Measurements from ENCODE around the gene FYB1. TPM values are rescaled to one million over a fixed set of nuclear protein-coding genes. Genes with fewer than 3 reads are reported as not detected.

Gene FYB1
- total and polyA plus RNA-seq, 11 donors: 0.82 to 67.2 (median 2.8) TPM

- H3K4me1 ChIP-seq: peaks cover 0 to 53% (median 26%) of the 10 kb centered on the region in 12 donors
- ATAC-seq: peak; percentile 90 to 97 (median 94)
- intact Hi-C loops (cut with DNase I): loop anchor here in 5 of 10 donors (2.0 to 10.0 kb wide), 7 partner anchors 52 to 629 kb away; partner anchors contain the start of gene OSMR (in 1 of the 5)
Measured at GRCh38 chr5:39074017-39074814, 145.1 kb downstream of the FYB1 start, which contains the start of gene RICTOR. RICTOR (minus strand) TSS chr5:39074399; CDS start chr5:39074377, 22 bp downstream.

DNA sequence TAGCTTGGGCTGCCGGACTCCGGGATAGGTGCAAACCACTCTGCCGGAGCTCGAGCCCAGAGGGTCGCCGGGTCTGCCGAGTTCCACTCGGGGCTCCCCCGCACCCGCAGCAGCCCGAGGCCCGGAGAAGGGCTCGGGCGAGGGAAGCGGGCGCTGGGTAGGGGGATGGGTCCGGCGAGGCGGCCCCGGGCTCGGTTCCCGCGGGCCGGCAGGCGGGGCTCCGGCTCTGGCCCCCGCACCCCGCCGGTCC, 145.7 kb downstream of the FYB1 start:
- Histone ChIP-seq H3K36me3 (peaks cover 0 to 10% (median under 1%) of the 10 kb centered on the region in 9 donors), H3K27ac (peak overlapping the region; percentile 94 to 99 (median 98)), H3K9me3 (no peaks in the 10 kb centered on the region), H3K27me3 (no peaks in the 10 kb centered on the region), H3K4me3 (peak overlapping the region; percentile 60 to 94 (median 88)), H3K4me1 (peaks cover 0 to 57% (median 29%) of the 10 kb centered on the region in 12 donors)
- peak in 1 of 4 donors; percentile 53 for ATAC-seq
- intact Hi-C loops (cut with DNase I): loop anchor here in 5 of 10 donors (2.0 to 10.0 kb wide), 7 partner anchors 51 to 629 kb away; partner anchors contain the start of gene OSMR (in 1 of the 5)
- TF ChIP-seq CTCF (IDR thresholded peaks at IDR 0.05) (peak in 1 of 12 donors; percentile 4), POLR2A (IDR thresholded peaks at IDR 0.05) (no peak)
- peak in 3 of 5 donors; percentile 33 to 72 (median 55) for DNase-seq
- 0% methylated on average over 13 to 29 of the region's 29 CpGs; no CpG with 5 or more reads in 1 of the 4 donors for WGBS, 4 donors

More at GRCh38 chr5:39074017-39074814, 145.1 kb downstream of the FYB1 start, which contains the start of gene RICTOR:
- Histone ChIP-seq H3K9me3 (no peaks in the 10 kb centered on the region), H3K36me3 (peaks cover 0 to 5% (median 0%) of the 10 kb centered on the region in 9 donors), H3K4me3 (peak within 1 kb of the TSS; percentile 60 to 94 (median 88)), H3K27me3 (no peaks in the 10 kb centered on the region), H3K27ac (peak within 1 kb of the TSS; percentile 94 to 99 (median 98))
- DNase-seq: peak; percentile 92 to 96 (median 94)
- 0 to 1% (median 0%) methylated on average over 13 to 94 of the region's 94 CpGs for WGBS, 4 donors
- no peak for TF ChIP-seq CTCF (IDR thresholded peaks at IDR 0.05)
- peak; percentile 55 to 85 for TF ChIP-seq POLR2A (IDR thresholded peaks at IDR 0.05)

DNA sequence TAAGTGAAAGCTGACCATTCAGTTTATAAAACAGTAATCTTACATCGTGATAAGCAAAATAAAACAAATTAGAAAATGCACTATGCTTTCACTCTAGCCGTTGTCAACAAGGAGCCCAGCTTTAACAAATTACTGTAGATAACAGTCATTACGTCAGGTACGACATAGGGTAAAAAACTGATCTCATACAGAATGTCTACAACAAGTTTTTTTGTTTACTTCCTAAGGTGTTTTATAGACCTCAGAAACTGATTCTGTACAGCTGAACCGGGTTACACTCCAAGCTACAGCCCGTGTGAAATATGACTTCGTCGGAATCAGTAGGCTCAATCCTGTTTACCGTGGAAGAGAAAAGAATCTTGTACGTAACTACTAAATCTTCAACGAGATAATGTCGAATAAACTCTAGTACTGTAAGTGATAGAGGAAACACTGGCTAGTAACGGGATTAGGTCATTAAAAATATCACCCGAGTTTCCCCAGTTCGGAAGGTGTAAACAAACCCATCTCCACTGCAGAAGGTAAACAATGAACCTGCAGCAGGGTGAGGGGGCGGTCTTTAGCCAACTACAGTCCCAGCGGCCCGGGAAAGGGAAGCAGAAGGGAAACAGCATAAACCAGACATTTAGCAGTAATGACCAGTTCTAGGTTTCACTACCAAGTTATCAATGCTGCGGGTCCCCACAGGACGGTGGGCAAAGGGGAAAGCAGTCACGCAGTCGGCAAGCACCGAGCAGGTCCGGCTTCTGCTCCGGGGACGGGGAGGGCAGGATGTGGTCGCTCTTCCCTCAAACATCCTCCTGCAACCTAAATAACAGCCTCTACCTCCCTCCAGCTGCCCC, 146.2 kb downstream of the FYB1 start:
- Histone ChIP-seq H3K27ac (peak overlapping the region; percentile 94 to 99 (median 98)), H3K36me3 (peaks cover 0 to 13% (median 2%) of the 10 kb centered on the region in 9 donors), H3K4me1 (peaks cover 0 to 62% (median 34%) of the 10 kb centered on the region in 12 donors), H3K9me3 (no peaks in the 10 kb centered on the region), H3K27me3 (no peaks in the 10 kb centered on the region), H3K4me3 (peak overlapping the region; percentile 60 to 94 (median 88))
- TF ChIP-seq POLR2A (IDR thresholded peaks at IDR 0.05) (no peak), CTCF (IDR thresholded peaks at IDR 0.05) (no peak)
- peak in 3 of 4 donors; percentile 4 to 36 (median 14) for ATAC-seq
- intact Hi-C loops (cut with DNase I): loop anchor here in 5 of 10 donors (5.0 to 10.0 kb wide), 5 partner anchors 51 to 628 kb away; partner anchors contain the start of gene OSMR (in 1 of the 5)
- 3 to 5% (median 3%) methylated on average over 25 to 27 of the region's 27 CpGs for WGBS, 4 donors
- DNase-seq: peak in 3 of 5 donors; percentile 42 to 46 (median 45)

Data from heart left ventricle (tissue), 16 donors.